Tongue (tissue), 2 donors: ENCODE measurements around the gene RPL21. TPM values are rescaled to one million over a fixed set of nuclear protein-coding genes. Genes with fewer than 3 reads are reported as not detected.
A peak's percentile ranks its signal among the peaks of the same experiment; 100 is the strongest.
"Not testable (repeated sequence)": the region's sequence is repeated elsewhere in the genome, so short reads cannot be mapped to it uniquely, and the experiment has no call there.

Experiments
- DNase-seq: peaks from one replicate; pipeline ENCODE4 v3.0.0-alpha.2; 2015
- total RNA-seq: library from RNA; depleted of rRNA; stranded (reverse); fragments of >200 nt; gene quantifications from one replicate; pipeline ENCODE4 v1.2.3, GENCODE V29; 2014

Gene RPL21
- 734 TPM for total RNA-seq

- peak; percentile 99 for DNase-seq
These were observed at the start of gene RPL21 for GRCh38 chr13:27251166-27252091. TSS of gene RPL21 (plus strand) at chr13:27251558. CDS start at chr13:27253777, 2,219 bp downstream.

- DNase-seq: no peak
These were observed 49.7 kb upstream of the RPL21 start for GRCh38 chr13:27201661-27202060.

DNA sequence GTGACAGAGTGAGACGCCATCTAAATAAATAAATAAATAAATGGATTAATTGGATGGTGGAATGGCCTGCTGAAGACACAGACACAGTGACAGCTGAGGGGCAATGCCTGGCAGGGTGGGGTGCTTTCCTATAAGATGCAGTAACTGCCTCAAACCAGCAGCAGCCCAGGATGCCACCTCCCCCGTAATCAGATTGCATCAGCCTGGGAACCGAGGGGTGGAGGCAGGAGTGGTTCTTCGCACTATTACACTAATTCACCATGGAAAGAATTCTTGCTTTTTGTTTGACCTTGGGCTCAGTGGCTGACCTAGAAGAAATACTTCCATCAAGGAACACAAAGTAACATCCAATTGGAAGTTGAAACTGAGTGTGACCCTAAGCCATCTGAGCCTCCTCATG is 48.2 kb upstream of the RPL21 start:
- no peak for DNase-seq

DNA sequence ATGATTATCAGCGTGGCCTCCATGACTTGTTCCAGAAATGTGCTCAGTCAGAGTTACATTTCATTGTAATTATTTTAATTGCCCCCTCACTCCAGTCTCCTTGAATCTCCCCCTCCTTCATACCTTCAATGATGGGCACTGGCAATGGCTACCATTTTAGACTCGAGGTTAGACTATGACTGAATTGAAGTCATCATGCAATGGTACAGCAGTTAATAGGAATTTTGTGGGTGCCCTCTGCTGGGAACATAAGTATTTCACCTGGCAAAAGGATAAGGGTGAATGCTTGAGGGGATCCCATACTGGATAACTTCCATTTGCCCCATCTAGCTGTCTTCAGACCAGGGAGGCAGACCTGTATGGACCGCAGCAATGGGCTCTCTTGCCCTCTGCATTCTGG is 47.5 kb upstream of the RPL21 start:
- no peak for DNase-seq

DNA sequence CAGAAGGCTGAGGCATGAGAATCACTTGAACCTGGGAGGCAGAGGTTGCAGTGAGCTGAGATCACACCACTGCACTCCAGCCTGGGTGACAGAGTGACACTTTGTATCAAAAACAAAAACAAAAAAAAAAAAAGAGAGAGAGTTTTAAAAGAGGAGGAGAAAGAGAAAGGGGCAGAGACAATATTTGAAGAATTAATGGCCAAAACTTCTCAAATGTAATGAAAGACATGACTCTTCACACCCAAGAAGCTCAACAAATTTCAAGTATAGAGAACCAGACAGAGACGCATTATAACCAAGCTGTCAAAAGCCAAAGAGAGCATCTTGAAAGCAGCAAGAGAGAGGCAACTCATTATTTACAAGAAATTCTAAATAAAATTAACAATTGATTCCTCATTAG is 42.8 kb upstream of the RPL21 start:
- no peak for DNase-seq

GRCh38 chr13:27211271-27211670 is 40.1 kb upstream of the RPL21 start:
- no peak for DNase-seq

GRCh38 chr13:27211771-27212364 is 39.5 kb upstream of the RPL21 start:
- DNase-seq: no peak

- DNase-seq: not testable (repeated sequence)
These were observed 38.0 kb upstream of the RPL21 start for GRCh38 chr13:27213386-27213785.

- DNase-seq: not testable (repeated sequence)
These were observed 33.6 kb upstream of the RPL21 start for GRCh38 chr13:27217791-27218190.

DNA sequence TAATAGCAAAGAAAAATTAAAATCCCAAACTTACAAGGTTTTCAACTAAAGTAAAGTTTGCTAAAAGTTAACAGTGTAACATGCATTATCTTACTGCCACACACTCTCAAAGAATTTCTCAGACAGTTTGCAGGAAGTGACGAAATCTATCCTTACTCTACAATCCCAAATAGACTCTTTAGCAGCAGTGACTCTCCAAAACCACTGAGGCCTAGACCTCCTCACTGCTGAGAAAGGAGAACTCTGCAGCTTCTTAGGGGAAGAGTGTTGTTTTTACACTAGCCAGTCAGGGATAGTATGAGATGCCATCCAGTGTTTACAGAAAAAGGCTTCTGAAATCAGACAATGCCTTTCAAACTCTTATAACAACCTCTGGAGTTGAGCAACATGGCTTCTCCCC is 32.5 kb upstream of the RPL21 start:
- not testable (repeated sequence) for DNase-seq

DNA sequence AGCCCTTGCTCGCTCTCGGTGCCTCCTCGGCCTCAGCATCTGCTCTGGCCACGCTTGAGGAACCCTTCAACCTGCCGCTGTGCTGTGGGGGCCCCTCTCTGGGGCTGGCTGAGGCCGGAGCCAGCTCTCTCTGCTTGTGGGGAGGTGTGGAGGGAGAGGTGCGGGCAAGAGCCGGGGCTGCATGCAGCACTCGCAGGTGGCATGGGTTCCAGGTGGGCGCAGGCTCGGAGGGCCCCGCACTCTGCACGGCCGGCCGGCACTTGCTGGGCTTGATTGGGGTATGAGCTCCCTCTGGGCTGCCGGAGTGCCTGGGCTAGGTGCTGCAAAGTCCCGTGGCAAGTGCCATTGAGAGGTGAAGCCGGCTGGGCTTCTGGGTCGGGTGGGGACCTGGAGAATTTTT is 31.7 kb upstream of the RPL21 start:
- DNase-seq: no peak

DNA sequence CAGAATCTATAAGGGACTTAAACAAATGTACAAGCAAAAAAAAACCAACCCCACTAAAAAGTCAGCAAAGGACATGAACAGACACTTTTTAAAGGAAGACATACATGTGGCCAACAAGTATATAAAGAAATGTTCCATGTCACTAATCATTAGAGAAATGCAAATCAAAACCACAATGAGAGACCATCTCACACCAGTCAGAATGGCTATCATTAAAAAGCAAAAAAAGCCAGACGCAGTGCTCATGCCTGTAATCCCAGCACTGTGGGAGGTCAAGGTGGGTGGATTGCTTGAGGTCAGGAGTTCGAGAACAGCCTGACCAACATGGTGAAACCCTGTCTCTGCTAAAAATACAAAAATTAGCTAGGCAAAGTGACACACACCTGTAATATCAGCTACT is 29.3 kb upstream of the RPL21 start:
- not testable (repeated sequence) for DNase-seq

- DNase-seq: no peak
These were observed 24.4 kb upstream of the RPL21 start for GRCh38 chr13:27226991-27227390.

GRCh38 chr13:27228131-27228530 is 23.2 kb upstream of the RPL21 start:
- DNase-seq: no peak

- no peak for DNase-seq
These were observed 21.7 kb upstream of the RPL21 start for GRCh38 chr13:27229642-27230041.

- DNase-seq: no peak
These were observed 17.4 kb upstream of the RPL21 start for GRCh38 chr13:27233964-27234363.

- DNase-seq: no peak
These were observed 14.9 kb upstream of the RPL21 start for GRCh38 chr13:27236478-27236877.

DNA sequence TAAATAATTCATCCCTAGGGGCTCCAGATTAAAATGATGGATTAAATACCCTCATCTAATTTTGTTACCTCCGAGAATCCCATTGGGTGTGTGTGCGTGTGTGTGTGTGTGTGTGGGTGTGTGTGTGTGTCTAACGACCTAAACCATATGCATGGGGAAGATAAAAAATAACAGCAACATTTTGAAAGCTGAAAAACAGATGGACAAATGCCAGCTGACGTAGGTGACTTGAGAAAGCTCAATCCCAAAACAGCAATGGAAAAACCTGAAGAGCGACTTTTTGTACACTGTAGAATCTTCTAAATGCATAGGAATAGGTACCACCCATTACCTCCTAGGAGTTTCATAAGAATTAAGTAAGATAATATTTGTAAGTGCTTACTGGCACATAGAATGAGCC is 8.7 kb upstream of the RPL21 start:
- DNase-seq: peak; percentile 74

DNA sequence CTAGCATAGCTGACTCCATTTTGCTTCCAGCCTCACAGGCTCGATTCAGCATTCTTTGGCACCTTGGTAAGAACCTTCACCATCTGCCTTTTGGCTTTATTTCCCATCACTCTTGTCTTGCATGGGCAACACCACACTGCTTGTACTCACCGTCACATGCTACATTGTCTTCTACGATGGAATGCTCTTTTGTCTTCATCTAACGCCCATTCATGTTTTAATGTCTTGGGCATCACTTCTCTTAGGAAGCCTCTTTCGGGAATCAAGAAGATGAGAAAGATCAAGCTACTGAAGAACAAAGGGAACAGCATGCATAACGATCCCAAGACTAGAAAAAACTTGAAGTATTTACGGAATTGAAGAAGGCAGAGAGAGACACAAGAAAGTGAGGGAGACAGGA is 5.7 kb upstream of the RPL21 start:
- DNase-seq: no peak

GRCh38 chr13:27250833-27251165 is 559 bp upstream of the RPL21 start:
- no peak for DNase-seq

DNA sequence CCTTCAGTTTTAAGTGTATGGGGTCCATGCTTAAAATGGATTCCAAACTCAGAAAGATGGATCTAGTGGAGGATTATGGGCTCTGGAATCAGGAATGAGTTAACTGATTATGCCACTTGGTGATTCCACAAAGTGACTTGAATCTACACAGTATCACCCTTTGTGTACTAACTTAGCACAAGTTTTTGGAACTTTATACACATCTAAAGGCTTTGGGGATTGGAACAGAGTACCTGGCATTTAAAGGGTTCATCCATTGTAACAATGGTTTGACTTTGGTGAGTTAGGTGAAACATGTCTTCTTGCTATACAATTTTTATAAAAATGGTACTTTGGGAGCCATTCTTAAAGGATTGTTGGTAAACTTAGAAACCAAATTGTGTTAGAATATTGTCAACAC is 1.1 kb downstream of the RPL21 start:
- no peak for DNase-seq

GRCh38 chr13:27257233-27257568 is 5.8 kb downstream of the RPL21 start:
- no peak for DNase-seq

GRCh38 chr13:27257648-27258253 is 6.4 kb downstream of the RPL21 start:
- DNase-seq: no peak
